Measurements from ENCODE around the gene SUOX.
"Not testable (repeated sequence)": the region's sequence is repeated elsewhere in the genome, so short reads cannot be mapped to it uniquely, and the experiment has no call there.

SUOX gene

DNA sequence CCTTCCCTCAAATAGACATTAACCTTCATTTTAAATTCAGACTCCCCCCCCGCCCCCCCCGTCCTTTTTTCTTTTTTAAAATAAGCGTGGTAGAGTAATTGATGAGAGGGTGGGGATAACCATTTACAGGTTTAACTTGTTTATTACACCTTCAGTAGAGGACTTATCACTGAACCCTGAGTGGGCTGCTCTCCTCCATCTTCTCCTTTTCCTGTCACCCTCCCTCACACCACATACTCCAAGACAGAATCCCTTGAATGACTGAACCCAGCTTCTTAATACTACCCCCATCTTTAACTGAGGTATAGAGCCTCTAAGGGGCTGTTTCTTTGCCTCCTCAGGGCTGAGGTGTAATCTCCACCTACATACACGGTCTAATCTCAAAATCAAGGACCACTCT, 20.1 kb downstream of the SUOX start:
- no peak for DNase-seq (ENCODE audit: extremely low read depth in 1 of 2, low read depth in 1 of 2)

GRCh38 chr12:56018356-56018755, 21.3 kb downstream of the SUOX start:
- DNase-seq (ENCODE audit: extremely low read depth in 1 of 2, low read depth in 1 of 2): no peak

DNA sequence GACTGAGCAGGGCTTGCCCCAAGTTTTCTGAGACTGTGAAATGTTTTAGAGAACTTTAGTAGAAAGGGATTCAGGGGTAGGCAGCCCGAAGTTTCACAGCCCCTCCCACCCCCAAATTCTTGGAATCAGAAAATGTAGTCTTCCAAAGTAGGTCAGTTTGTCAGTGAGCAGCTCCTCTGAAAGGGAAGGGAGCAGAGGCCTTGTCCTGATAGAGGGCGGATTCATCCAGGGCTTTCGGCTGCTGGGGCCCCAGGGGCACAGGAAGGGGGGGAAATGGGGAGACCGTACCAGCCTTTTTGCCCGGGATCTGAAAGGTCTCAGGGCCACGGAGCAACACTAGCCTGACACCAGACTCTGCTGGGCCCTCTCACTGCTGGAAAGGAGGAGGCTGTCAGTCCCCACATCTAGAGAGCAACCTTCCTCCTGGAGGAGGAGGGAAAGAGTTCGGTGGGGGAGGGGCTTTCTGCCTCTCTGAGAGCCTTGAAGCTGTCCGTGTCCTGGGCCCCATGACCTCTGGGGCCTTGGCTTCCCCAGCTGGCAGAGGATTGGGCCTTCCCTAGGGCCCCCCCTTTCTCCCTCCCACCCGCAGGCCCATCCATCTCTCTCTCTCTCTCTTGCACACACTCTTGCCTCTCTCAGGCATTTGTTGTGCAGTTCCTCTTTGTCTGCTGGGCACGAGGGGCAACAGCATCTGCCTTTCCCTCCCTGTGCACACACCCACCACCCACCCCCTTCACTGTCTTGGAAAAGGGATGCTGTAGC, 23.5 kb downstream of the SUOX start, which contains the start of gene IKZF4:
TSS of gene IKZF4 (plus strand) at position 621 of the 762 bp plus-strand sequence. CDS start 451 bp downstream, outside the sequence.
- no peak for DNase-seq (ENCODE audit: extremely low read depth in 1 of 2, low read depth in 1 of 2)

DNA sequence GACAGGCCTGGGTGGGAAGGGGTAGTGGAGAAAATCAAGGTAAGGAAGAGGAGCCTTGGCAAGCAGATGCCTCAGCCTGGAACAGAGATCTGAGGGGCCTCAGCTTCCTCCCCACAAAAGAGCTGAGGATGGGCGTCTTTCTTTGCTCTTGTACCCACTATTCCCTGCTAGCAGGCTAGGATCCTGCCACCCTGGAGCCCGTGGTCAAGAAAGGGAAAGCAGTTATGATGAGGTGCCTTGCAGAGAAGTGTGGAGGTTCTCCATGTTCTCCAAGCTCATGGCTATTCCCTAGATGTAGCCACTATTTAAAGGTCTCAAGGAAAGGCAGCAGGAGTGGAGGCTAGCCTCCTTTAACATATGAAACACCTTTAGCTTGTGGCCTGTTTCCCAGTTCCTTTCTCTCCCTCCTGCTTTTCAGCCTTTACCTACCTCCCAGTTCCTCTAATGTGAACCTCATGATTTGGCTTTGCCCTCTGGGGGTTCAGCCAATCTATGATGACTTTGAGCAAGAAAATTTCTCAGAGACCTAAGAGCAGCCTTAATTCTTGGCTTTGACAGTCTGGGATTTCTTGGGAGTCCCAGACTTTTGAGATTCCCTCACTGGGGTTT, 24.9 kb downstream of the SUOX start:
- no peak for DNase-seq (ENCODE audit: extremely low read depth in 1 of 2, low read depth in 1 of 2)

DNA sequence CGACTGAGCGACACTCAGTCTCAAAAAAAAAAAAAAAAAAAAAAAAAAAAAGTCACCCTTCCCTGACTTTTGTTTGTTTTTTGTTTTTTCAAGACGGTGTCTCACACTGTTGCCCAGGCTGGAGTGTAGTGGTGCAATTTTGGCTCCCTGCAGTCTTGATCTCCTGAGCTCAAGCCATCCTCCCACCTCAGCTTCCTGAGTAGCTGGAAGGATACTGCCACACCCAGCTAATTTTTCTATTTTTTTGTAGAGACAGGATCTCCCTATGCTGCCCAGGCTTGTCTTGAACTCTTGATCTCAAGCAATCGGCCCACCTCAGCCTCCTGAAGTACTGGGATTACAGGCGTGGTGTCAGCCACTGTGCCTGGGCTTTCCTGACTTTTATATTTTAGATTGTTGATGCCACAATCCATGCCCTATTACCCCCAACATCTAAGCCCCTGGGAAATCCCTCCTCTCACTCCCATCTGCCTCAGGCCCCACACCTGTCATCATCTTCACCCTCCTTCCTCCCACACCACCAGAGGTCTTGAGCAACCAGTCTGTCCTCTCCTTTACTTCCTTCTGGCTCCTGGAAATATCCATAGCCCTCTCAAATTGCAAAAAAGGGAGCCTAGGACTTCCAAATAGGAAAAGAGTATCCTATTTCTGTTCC, 31.6 kb downstream of the SUOX start:
- no peak for DNase-seq (ENCODE audit: extremely low read depth in 1 of 2, low read depth in 1 of 2)

DNA sequence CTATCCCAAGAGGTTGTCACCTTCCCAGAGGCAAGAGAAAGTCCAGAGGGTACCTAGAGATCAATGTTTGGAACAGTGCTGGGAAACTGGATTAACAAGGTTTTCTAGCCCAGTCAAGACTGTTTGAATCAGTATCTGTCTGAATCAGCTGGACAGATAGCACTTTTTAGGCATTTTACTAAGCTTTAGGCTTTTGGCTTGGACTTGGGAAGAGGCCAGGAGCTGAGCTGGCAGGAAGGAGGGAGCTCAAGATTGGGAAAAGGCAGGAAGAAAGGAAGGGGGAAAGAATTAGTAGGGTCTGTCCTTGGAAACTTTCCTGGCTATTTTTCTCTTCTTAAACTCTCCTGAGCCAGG, 32.1 kb downstream of the SUOX start:
- DNase-seq (ENCODE audit: extremely low read depth in 1 of 2, low read depth in 1 of 2): no peak

DNA sequence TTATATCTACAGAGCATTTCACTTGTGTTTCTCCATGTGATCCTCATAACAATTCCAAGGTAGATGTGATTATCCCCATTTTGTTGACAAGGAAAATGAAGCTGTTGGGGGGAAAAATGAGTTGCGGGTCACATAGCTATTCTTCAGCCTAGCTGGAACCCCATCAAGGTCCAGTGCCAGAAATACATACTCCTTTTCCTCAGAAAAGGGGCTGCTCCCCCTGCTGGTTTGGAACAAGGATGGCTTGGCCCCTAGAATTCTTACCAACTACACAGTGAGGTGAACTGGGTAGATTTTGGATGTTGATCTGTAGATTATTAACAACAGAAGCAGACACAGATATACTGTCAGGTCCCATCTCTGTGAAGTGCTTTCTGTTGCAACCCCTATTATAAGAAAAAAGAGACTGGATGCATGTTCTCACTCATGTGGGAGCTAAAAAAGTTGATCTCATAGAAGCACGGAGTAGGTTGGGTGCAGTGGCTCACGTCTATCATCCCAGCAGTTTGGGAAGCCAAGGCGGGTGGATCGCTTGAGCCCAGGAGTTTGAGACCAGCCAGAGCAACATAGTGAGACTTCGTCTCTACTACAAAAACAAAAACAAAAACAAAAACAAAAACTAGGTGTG, 32.7 kb downstream of the SUOX start:
- no peak for DNase-seq (ENCODE audit: extremely low read depth in 1 of 2, low read depth in 1 of 2)

- DNase-seq (ENCODE audit: extremely low read depth in 1 of 2, low read depth in 1 of 2): no peak
Measured at GRCh38 chr12:56031987-56032386, 34.9 kb downstream of the SUOX start.

DNA sequence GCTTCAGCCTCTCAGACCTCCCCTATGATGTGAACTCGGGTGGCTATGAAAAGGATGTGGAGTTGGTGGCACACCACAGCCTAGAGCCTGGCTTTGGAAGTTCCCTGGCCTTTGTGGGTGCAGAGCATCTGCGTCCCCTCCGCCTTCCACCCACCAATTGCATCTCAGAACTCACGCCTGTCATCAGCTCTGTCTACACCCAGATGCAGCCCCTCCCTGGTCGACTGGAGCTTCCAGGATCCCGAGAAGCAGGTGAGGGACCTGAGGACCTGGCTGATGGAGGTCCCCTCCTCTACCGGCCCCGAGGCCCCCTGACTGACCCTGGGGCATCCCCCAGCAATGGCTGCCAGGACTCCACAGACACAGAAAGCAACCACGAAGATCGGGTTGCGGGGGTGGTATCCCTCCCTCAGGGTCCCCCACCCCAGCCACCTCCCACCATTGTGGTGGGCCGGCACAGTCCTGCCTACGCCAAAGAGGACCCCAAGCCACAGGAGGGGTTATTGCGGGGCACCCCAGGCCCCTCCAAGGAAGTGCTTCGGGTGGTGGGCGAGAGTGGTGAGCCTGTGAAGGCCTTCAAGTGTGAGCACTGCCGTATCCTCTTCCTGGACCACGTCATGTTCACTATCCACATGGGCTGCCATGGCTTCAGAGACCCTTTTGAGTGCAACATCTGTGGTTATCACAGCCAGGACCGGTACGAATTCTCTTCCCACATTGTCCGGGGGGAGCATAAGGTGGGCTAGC, 37.7 kb downstream of the SUOX start:
- peak in 1 of 2 donors; percentile 32 for DNase-seq (ENCODE audit: extremely low read depth in 1 of 2, low read depth in 1 of 2)

DNA sequence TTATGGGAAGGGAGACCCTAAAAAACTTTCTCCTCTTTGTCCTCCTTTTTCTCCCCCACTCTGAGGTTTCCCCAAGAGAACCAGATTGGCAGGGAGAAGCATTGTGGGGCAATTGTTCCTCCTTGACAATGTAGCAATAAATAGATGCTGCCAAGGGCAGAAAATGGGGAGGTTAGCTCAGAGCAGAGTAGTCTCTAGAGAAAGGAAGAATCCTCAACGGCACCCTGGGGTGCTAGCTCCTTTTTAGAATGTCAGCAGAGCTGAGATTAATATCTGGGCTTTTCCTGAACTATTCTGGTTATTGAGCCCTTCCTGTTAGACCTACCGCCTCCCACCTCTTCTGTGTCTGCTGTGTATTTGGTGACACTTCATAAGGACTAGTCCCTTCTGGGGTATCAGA, 40.1 kb downstream of the SUOX start:
- DNase-seq (ENCODE audit: extremely low read depth in 1 of 2, low read depth in 1 of 2): no peak

DNA sequence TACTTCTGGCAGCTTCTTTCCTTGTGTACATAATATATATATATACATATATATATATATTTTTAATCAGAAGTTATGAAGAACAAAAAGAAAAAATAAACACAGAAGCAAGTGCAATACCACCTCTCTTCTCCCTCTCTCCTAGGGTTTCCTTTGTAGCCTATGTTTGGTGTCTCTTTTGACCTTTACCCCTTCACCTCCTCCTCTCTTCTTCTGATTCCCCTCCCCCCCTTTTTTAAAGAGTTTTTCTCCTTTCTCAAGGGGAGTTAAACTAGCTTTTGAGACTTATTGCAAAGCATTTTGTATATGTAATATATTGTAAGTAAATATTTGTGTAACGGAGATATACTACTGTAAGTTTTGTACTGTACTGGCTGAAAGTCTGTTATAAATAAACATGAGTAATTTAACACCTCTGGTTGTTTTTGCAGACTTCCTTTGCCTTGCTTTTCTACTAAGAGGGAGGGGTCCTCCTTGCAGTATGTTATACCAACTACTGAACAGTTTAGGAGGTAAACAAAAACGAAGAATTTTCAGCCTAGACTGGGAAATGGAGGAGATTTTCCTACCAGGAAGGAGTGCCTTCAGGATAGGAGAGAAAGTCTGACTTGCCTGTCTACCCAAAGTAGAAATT, 41.1 kb downstream of the SUOX start:
- DNase-seq (ENCODE audit: extremely low read depth in 1 of 2, low read depth in 1 of 2): no peak

DNA sequence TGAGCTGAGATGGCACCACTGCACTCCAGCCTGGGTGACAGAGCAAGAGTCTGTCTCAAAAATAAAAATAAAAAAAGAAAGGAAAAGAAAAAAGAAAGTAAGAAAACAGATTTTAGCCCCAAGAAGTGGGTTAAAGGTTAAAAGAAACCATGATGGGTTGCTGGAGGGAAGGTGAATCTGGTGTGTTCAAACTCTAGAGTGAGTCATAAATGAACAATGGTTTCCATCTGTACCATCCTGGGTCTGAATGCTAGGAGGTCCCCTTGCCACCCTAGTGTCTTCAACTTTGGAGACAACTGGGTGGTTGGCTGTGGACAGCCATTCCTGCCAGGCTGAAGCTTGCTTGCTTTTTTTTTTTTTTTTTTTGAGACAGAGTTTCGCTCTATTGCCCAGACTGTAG, 43.1 kb downstream of the SUOX start:
- peak in 1 of 2 donors; percentile 25 for DNase-seq (ENCODE audit: extremely low read depth in 1 of 2, low read depth in 1 of 2)

DNA sequence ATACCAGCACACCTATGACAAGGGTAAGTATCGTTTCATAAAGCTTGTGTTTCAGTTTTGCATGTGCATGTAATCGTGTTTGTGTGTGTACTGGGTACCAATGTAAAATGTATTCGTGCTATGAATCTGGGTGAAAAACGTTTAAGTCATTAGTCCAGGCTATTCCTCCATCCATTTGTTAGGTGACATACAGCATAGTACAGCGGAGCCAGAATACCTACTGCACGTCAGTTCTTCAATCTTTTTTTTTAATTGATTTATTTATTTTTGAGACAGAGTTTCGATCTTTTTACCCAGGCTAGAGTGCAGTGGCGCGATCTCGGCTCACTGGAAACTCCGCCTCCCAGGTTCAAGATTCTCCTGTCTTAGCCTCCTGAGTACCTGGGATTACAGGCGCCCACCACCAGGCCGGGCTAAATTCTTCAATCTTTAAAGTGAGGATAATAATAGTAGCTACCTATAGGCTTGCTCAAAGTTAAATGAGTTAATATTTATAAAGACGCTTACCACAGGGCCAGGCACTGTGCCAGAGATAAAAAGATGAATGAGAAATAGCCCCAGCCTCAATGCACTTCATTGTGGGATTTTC, 44.0 kb downstream of the SUOX start:
- DNase-seq (ENCODE audit: extremely low read depth in 1 of 2, low read depth in 1 of 2): no peak

DNA sequence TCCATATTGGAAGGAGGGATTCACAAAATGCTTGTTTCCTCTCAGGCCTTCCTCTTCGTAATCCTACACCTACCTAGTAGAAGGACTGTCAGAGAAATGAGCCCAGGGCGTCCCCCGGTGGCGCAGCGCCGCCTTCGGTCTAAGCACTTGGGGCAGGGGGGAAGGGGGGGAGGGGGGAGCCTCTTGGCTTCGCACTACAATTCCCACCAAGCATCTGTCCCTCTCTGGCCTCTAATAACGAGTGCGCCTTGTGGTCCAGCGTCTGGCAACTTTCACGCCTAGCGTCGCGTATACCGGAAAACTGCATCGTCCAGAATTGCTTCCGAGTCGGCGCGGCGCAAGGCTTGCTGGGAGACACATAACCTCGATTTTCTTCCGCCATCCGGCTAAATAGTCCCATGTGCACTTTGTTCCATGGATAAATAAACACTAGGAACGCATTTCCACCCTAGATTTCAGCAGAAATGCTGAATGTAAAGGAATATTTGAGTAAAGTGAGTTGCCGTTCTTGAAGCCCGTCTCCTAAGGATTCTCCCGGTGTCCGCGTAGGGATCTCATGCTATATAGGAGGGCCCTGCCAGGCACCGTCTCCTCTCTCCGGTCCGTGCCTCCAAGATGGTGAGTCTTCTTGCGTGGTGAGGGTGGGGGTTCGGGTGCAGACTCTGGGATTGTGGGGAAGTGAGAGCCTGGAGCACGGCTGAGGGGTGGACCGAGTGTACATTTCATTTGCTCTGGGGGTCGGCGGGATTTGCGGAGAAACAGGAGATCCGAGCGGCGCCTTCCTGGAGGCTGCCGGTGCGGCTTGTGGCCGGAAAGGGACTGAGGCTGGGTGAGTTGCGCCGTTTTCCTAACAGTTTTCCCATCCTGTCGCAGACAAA, 44.7 kb downstream of the SUOX start, which contains the start of gene RPS26:
TSS of gene RPS26 (plus strand) at position 367 of the 878 bp plus-strand sequence. CDS start at position 616, 249 bp downstream.
- peak; percentile 84 to 92 for DNase-seq (ENCODE audit: extremely low read depth in 1 of 2, low read depth in 1 of 2)

DNA sequence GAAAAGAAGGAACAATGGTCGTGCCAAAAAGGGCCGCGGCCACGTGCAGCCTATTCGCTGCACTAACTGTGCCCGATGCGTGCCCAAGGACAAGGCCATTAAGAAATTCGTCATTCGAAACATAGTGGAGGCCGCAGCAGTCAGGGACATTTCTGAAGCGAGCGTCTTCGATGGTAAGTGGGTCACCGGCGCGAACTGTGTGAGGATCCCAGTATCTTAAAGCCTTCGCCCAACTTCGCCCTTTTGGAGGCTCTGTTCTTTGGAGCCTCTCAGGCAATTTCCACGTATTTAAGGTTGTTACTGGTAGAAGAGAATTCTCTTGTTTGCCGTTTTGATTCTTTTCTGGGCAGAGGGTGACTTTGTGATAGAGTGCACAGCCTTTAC, 45.3 kb downstream of the SUOX start:
- DNase-seq (ENCODE audit: extremely low read depth in 1 of 2, low read depth in 1 of 2): not testable (repeated sequence)

- no peak for DNase-seq (ENCODE audit: extremely low read depth in 1 of 2, low read depth in 1 of 2)
Measured at GRCh38 chr12:56042843-56043242, 45.8 kb downstream of the SUOX start.

DNA sequence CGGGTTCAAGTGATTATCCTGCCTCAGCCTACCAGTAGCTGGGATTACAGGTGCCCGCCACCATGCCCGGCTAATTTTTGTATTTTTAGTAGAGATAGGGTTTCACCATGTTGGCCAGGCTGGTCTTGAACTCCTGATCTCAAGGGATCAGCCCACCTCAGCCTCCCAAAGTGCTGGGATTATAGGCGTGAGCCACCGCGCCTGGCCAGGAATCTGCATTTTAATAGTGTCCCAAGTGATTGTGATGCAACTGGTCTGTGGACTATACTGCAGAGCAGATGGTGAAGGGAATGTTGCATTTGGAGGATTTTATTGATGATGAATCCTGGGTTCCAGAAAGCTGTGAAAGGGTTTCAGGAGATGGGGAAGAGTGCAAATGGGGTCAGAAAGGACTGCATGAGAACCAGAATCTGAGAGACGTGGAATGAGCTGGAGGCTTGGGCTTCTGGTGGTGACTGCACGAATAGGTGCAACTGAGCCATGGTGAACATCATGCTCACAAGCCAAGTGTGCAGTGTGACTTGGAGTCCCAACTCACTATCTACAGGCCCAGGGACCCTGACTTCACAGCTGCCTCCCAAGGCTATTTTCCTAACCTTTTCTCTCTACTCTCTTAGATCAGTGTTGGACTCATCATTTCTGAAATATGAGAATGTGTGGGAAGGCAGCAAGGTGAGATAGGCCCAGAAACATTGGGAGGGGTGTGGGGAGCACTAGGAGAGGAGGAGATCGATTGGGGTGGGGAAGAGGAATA, 49.1 kb downstream of the SUOX start:
- no peak for DNase-seq (ENCODE audit: extremely low read depth in 1 of 2, low read depth in 1 of 2)

GRCh38 chr12:56053407-56053893, 56.4 kb downstream of the SUOX start:
- DNase-seq (ENCODE audit: extremely low read depth in 1 of 2, low read depth in 1 of 2): no peak

Measured in stimulated activated CD8-positive, alpha-beta memory T cell treated with anti-CD3 and anti-CD28 coated beads, Interleukin-7, amount 100 ng/mL, for 48 hours (primary cell).